Medulla oblongata (tissue), 1 donor: ENCODE data around the gene CPSF2.
"Not testable (repeated sequence)": the region's sequence is repeated elsewhere in the genome, so short reads cannot be mapped to it uniquely, and the experiment has no call there.

ENCODE experiments used
- DNase-seq: peaks from one replicate; pipeline ENCODE4 v3.0.0-alpha.2; 2015; ENCODE audit errors: extremely low spot score

Gene CPSF2

GRCh38 chr14:92154283-92154942 lies 32.6 kb downstream of the CPSF2 start:
- DNase-seq = no peak

DNA sequence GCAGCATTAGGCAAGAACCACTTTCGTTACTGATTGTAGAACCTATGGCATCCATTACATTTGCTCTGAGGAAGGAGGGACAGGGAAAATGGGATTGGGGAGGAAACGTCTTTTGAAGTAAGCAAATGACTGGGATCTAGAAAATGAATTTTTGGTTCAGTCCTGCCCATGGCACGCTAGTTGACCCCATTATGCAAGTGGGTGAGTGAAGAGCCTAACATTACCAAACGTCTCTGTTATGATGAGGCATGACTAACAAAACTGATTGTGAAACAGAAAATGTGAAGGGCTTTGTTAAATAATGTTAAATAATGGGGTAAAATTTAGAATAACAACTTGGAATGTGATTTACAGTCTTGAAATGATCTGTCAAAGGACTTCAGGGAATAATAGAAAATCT lies 38.9 kb downstream of the CPSF2 start:
- DNase-seq = no peak

DNA sequence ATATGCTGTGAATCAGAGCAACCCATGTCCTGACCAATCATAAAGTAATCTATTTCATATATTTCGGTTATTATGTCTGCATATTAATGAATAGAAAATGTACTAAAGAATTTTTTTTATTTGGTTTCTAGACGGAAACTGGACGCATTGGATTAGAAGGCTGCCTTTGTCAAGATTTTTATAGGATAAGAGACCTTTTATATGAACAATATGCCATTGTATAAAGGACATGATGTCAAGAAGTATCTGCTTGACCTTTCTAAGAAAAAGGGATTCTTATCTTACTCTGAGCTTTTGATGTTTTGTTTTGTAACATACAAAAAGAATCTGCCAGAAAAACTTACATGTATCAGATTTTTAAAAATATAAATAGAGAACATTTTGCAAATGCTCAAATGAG lies 39.8 kb downstream of the CPSF2 start:
- DNase-seq = no peak

DNA sequence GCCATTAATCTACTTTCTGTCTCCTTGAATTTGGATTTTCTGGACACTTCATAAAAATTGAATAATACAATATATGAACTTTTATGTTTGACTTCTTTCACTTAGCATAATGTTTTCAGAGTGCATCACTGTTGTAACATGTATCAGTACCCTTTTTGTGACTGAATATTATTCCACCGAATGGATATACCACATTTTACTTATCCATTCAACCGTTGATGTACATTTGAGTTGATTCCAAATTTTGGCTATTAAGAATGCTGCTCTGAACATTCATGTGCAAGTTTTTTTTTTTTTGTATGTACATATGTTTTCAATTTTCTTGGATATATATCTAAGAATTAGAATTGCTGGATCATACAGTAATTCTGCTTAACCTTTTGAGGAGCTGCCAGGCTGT lies 43.2 kb downstream of the CPSF2 start:
- no peak for DNase-seq

DNA sequence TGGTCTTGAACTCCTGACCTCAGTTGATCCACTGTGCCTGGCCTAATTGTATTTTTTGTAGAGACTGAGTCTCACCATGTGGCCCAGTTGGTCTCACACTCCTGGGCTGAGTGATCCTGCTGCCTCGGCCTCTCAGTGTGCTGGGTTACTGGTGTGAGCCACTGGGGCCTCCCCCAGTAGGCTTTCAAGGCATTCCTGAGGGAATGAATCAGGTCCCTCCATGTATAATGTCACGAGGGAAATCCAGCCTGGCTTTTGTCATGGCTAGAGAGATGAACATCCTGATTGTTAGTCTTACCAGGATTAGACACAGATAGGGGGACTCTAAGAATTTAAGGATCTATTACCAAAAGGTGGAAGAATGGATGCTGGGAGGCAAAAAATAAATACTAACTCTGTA lies 51.9 kb downstream of the CPSF2 start:
- DNase-seq = no peak

DNA sequence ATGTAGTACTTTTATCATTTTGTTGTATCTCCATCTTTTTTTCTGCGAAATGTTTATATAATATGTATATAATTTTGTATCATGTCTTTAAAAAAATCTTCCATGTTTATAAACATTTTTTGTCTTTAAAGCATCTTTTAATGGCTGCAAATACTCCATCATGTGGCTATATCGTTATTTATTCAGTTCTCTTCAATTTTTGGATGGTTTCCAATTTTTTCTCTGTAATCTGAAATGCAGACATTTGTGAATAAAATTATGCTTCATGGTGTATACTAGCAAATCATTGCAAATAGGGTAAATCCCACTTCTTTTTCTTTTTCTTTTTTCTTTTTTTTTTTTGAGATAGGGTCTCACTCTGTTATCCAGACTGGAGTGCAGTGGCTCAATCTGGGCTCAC lies 54.0 kb downstream of the CPSF2 start:
- no peak for DNase-seq

- no peak for DNase-seq
Measured at GRCh38 chr14:92176476-92176875, 54.7 kb downstream of the CPSF2 start.

- not testable (repeated sequence) for DNase-seq
Measured at GRCh38 chr14:92179178-92179577, 57.4 kb downstream of the CPSF2 start.

GRCh38 chr14:92185559-92185958 lies 63.8 kb downstream of the CPSF2 start:
- no peak for DNase-seq

GRCh38 chr14:92187616-92188015 lies 65.8 kb downstream of the CPSF2 start:
- not testable (repeated sequence) for DNase-seq

GRCh38 chr14:92190768-92191167 lies 69.0 kb downstream of the CPSF2 start:
- DNase-seq = no peak

GRCh38 chr14:92198804-92199203 lies 77.0 kb downstream of the CPSF2 start:
- no peak for DNase-seq

DNA sequence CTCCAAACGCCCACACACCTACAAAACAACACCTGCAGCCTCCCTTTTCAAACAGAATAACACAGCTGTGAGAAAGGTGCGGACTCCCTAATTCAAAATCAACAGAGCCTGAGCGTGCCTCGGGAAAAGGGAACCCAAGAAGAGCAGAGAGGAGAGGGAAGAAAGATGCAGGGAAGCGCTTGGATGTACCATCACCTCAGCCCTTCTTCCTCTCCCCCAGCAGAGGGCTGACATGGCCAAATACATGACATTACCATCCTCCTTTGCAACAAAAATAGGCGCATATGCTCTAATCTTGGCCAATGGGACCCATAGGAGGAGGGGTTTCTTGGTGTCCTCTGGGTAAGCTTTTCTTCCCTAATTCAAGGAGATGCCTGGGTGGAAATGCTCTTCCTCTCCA lies 78.0 kb downstream of the CPSF2 start:
- DNase-seq = no peak

DNA sequence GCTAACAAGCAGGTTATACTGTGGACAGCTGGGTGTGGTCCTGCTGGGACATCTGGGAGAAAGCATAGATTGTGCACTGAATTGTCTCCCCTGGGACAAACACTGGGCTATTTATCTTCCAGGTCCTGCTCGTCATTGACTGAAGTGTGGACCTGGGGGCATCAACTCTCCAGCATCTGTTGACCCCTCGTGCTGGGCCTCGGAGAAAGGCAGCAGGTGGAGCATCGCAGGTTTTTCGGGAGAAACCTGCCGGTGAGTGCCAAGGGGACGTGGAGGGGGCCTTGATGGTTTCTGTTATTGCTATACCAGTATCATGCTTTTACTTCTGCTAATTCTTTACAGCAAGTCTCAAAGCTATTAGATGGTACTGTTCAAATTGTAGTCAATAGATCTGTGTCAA lies 81.3 kb downstream of the CPSF2 start:
- no peak for DNase-seq

- no peak for DNase-seq
Measured at GRCh38 chr14:92204792-92205191, 83.0 kb downstream of the CPSF2 start.

GRCh38 chr14:92207012-92207927 lies 85.5 kb downstream of the CPSF2 start:
- DNase-seq = no peak

DNA sequence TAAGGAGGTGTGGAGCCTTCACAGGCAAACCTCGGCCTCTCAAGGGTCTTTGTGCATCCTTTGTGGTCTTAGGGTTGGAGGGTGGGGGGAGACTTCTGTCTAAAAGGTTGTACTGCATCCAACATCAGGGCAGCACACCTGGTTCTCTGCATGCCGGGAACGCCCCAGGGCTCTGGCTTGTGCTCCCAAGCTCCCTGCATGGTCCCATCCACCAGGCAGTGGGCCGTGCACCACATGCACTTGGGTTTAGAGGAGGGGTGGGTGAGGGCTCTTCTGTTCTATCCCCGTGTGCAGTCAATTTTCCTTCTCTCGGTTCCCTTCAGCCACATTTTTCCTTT lies 86.1 kb downstream of the CPSF2 start:
- no peak for DNase-seq

- DNase-seq = no peak
Measured at GRCh38 chr14:92209141-92209540, 87.4 kb downstream of the CPSF2 start.

- not testable (repeated sequence) for DNase-seq
Measured at GRCh38 chr14:92213125-92213524, 91.4 kb downstream of the CPSF2 start.

DNA sequence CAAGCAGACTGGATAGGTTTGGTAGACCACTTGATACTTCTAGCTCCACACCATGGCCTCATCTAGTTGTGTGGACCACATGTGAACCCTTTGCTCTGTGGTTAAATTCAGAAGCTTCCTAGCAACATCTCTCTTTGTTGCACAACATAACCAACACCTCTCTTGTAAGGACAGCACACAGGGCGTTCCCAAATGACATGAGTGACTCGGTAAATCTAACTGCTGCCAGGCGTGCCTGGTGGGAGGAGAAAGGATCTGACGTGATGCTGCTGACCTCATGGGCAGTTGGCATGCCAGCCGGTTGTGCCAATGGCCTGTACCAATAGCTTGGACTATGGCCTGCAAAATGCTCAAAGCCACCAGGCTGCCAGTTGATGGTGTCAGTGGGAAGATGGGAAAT lies 93.8 kb downstream of the CPSF2 start:
- DNase-seq = no peak

DNA sequence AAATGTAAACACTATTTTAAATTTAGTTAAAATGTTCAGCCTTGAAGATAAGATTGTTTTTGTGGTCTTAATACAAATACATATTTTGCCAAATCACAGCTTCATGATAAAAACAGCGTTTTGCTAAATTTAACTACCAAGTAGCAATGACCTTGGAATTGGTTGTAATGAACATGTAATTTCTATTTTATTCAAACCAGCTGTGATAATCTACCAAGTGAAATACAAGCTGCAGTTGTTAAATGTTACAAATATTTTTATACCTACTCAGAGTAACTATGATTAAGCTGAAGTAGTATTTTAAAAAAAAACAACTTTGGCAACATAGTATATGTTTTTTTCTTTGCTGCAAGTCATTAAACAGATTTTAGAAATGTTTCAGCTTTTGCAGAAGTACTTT lies 96.2 kb downstream of the CPSF2 start:
- no peak for DNase-seq
